TTC549 (cell line): ENCODE data around the gene GPHB5.
"Not testable (repeated sequence)": the region's sequence is repeated elsewhere in the genome, so short reads cannot be mapped to it uniquely, and the experiment has no call there.

Source experiments
- FAIRE-seq: peaks from 2 replicates; lab custom pipeline; 2012; peaks lifted over from hg19 to GRCh38; lab: Jason Lieb, UNC

Gene GPHB5

GRCh38 chr14:63318835-63319234, at the start of gene GPHB5:
Gene GPHB5, minus strand, starts transcription at chr14:63318935. Its CDS starts 1,086 bp downstream, at chr14:63317849.
- no peak for FAIRE-seq

- FAIRE-seq: no peak
Measured at GRCh38 chr14:63367742-63368364, 49.1 kb upstream of the GPHB5 start.

GRCh38 chr14:63362389-63362819, 43.7 kb upstream of the GPHB5 start:
- no peak for FAIRE-seq

GRCh38 chr14:63361790-63362189, 43.1 kb upstream of the GPHB5 start:
- FAIRE-seq: no peak

- no peak for FAIRE-seq
Measured at GRCh38 chr14:63357841-63358240, 39.1 kb upstream of the GPHB5 start.

- no peak for FAIRE-seq
Measured at GRCh38 chr14:63345826-63346225, 27.1 kb upstream of the GPHB5 start.

- FAIRE-seq: no peak
Measured at GRCh38 chr14:63344336-63344735, 25.6 kb upstream of the GPHB5 start.

- FAIRE-seq: no peak
Measured at GRCh38 chr14:63343878-63344277, 25.1 kb upstream of the GPHB5 start.

GRCh38 chr14:63342371-63342770, 23.6 kb upstream of the GPHB5 start:
- no peak for FAIRE-seq

- FAIRE-seq: no peak
Measured at GRCh38 chr14:63328787-63329737, 10.3 kb upstream of the GPHB5 start.

- FAIRE-seq: no peak
Measured at GRCh38 chr14:63326840-63327239, 8.1 kb upstream of the GPHB5 start.

GRCh38 chr14:63322897-63323573, 4.3 kb upstream of the GPHB5 start:
- FAIRE-seq: no peak

GRCh38 chr14:63322472-63322871, 3.7 kb upstream of the GPHB5 start:
- FAIRE-seq: no peak

GRCh38 chr14:63308723-63309317, 9.9 kb downstream of the GPHB5 start:
- no peak for FAIRE-seq

GRCh38 chr14:63304429-63304828, 14.3 kb downstream of the GPHB5 start:
- FAIRE-seq: not testable (repeated sequence)

- FAIRE-seq: no peak
Measured at GRCh38 chr14:63301891-63302534, 16.7 kb downstream of the GPHB5 start.

GRCh38 chr14:63300854-63301253, 17.9 kb downstream of the GPHB5 start:
- no peak for FAIRE-seq

GRCh38 chr14:63299351-63300110, 19.2 kb downstream of the GPHB5 start:
- no peak for FAIRE-seq

- FAIRE-seq: no peak
Measured at GRCh38 chr14:63297372-63298063, 21.2 kb downstream of the GPHB5 start.

- FAIRE-seq: no peak
Measured at GRCh38 chr14:63296060-63296563, 22.6 kb downstream of the GPHB5 start.
